Thyroid gland (tissue), 4 donors: ENCODE results near the gene ARHGAP18. TPM values are rescaled to one million over a fixed set of nuclear protein-coding genes. Genes with fewer than 3 reads are reported as not detected.
A peak's percentile ranks its signal among the peaks of the same experiment; 100 is the strongest.

Experiments used
- DNase-seq, 2 donors: peaks; one replicate each; pipeline ENCODE4 v3.0.0-alpha.2; 2019
- H3K27ac ChIP-seq, 3 donors: fragments of 200-600 bp; sonication (generic); 1 replicate in 2 of 3; 2 replicates in 1 of 3; pipeline ENCODE4 v1.5.1; 2016 to 2019; ENCODE audit warnings: mild to moderate bottlenecking in 1 of 3, moderate library complexity in 1 of 3
- H3K27me3 ChIP-seq: fragments of 200-600 bp; sonication (generic); one replicate; pipeline ENCODE4 v1.5.1; 2019
- H3K36me3 ChIP-seq, 2 donors: fragments of 200-600 bp; sonication (generic); one replicate each; pipeline ENCODE4 v1.5.1; 2016 to 2019
- H3K4me1 ChIP-seq, 2 donors: fragments of 200-600 bp; sonication (generic); one replicate each; pipeline ENCODE4 v1.5.1; 2017 to 2019
- H3K4me3 ChIP-seq, 3 donors: fragments of 200-600 bp; sonication (generic); replicated peaks in 1 of 3; 1 replicate in 2 of 3; 2 replicates in 1 of 3; pipeline ENCODE4 v1.5.1; 2016; ENCODE audit warnings: mild to moderate bottlenecking in 1 of 3
- H3K9me3 ChIP-seq: fragments of 200-600 bp; sonication (generic); one replicate; pipeline ENCODE4 v1.5.1; 2017
- POLR2A ChIP-seq, 2 donors: fragments of 450-650 bp; IDR thresholded peaks; one replicate each; pipeline ENCODE4 v1.6.1; 2017; ENCODE audit warnings: antibody characterized with exemption in 2 of 2, mild to moderate bottlenecking in 2 of 2, moderate library complexity in 1 of 2
- WGBS, 2 donors: methylation state at CpG; one replicate each; pipeline ENCODE4 v1.1.5; 2017; 5-methylcytosine and 5-hydroxymethylcytosine counted together
- intact Hi-C: fragments of 100-400 bp; cut with DNase I; formaldehyde crosslinking; loops from one replicate; pipeline ENCODE4 v1.15.1; 2023
- total RNA-seq, 4 donors: library from RNA; depleted of rRNA; stranded (reverse); fragments of >200 nt; gene quantifications; one replicate each; pipeline ENCODE4 v1.2.3, GENCODE V29; 2016
- TF ChIP-seq, protein P1 (sequence below), 6 experiments: fragments of 200-600 bp in 3 of 6; fragments of 450-650 bp in 3 of 6; sonication (generic) in 3 of 6; IDR thresholded peaks; one replicate each; pipeline ENCODE4 v1.5.1; 2016 to 2019; ENCODE audit warnings: antibody characterized with exemption in 6 of 6, mild to moderate bottlenecking in 2 of 6, inconsistent platforms in 1 of 6, moderate library complexity in 1 of 6

ARHGAP18 gene
- total RNA-seq, 4 donors from 2014 or later: 26.5 to 31.6 (median 28.3) TPM

DNA sequence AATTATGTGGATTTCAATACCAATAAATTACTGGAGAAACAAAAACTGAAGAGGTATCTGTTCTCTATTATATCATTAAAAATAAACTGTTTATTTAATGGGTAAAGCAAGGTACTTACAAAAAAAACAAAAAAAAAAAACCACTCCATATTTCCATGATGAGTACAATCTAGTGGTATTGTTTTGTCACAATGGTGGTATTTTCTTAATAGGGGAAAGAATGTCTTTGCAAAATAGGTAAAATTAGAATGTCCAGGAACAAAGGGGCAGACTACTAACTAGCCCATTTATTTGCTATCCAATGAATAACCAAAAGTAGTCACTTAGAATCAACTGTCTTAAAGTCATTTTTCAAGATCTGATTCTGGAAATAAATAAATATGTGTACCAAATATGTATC is 92.0 kb downstream of the ARHGAP18 start:
- Histone ChIP-seq H3K27ac (peak overlapping the region in 2 of 3 donors; percentile 11 to 32), H3K36me3 (no peaks in the 10 kb centered on the region), H3K27me3 (no peaks in the 10 kb centered on the region), H3K9me3 (no peaks in the 10 kb centered on the region), H3K4me3 (no peak overlapping the region), H3K4me1 (peaks cover 9 to 12% of the 10 kb centered on the region in 2 donors)
- DNase-seq: no peak
- TF ChIP-seq, protein P1, sequence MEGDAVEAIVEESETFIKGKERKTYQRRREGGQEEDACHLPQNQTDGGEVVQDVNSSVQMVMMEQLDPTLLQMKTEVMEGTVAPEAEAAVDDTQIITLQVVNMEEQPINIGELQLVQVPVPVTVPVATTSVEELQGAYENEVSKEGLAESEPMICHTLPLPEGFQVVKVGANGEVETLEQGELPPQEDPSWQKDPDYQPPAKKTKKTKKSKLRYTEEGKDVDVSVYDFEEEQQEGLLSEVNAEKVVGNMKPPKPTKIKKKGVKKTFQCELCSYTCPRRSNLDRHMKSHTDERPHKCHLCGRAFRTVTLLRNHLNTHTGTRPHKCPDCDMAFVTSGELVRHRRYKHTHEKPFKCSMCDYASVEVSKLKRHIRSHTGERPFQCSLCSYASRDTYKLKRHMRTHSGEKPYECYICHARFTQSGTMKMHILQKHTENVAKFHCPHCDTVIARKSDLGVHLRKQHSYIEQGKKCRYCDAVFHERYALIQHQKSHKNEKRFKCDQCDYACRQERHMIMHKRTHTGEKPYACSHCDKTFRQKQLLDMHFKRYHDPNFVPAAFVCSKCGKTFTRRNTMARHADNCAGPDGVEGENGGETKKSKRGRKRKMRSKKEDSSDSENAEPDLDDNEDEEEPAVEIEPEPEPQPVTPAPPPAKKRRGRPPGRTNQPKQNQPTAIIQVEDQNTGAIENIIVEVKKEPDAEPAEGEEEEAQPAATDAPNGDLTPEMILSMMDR (IDR thresholded peaks at IDR 0.05): no peak
- TF ChIP-seq POLR2A (IDR thresholded peaks at IDR 0.05): no peak
- intact Hi-C loops: no loop called here

DNA sequence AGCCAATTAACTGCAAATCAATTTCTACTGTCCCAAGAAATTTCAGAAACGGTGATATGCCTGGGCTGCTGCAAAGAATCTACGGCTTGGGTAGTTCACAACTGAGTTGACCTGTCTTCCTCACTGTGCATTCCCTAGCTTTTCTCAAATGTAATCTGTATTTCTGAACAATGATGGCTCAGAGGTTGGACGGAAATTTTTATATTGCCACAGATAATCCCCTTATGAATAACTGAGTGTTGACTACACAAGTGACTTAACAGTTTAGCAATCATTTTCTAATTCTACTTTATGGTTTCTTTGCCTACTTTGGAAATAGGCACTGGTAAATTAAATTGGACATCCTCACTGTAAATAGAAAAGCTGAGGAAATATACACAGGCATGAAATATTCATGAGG is 94.5 kb downstream of the ARHGAP18 start:
- WGBS, 2 donors: 80 to 83% methylated on average over 3 of the region's 3 CpGs
- no peak for TF ChIP-seq POLR2A (IDR thresholded peaks at IDR 0.05)
- TF ChIP-seq, protein P1 (IDR thresholded peaks at IDR 0.05): no peak
- Histone ChIP-seq H3K27ac (no peak overlapping the region), H3K4me1 (peaks cover 9 to 12% of the 10 kb centered on the region in 2 donors), H3K27me3 (no peaks in the 10 kb centered on the region), H3K36me3 (no peaks in the 10 kb centered on the region), H3K4me3 (no peak overlapping the region), H3K9me3 (no peaks in the 10 kb centered on the region)
- intact Hi-C loops: no loop called here
- no peak for DNase-seq

DNA sequence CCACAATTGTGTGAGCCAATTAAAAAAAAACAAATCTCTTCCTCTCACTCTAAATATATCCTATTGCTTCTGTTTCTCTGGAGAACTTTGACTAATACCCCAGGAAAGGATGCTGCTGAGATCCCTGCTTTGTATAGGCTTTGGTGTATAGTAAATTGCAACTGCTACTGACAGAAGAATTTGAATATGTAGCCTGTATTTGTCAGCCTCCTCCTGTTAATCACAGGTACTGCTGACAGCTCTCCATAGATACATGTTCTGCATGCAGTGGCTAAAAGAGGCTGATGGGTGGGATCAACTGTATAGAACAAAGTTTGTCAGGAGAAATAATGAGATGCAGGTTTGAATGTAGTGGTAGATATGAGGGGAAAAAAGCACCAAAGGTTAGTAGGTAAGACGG is 95.0 kb downstream of the ARHGAP18 start:
- Histone ChIP-seq H3K4me3 (no peak overlapping the region), H3K4me1 (peaks cover 9 to 12% of the 10 kb centered on the region in 2 donors), H3K27ac (no peak overlapping the region), H3K9me3 (no peaks in the 10 kb centered on the region), H3K36me3 (no peaks in the 10 kb centered on the region), H3K27me3 (no peaks in the 10 kb centered on the region)
- TF ChIP-seq, protein P1 (IDR thresholded peaks at IDR 0.05): no peak
- no peak for TF ChIP-seq POLR2A (IDR thresholded peaks at IDR 0.05)
- WGBS, 2 donors: 97 to 100% methylated on average over 1 of the region's 1 CpG
- intact Hi-C loops: no loop called here
- no peak for DNase-seq

DNA sequence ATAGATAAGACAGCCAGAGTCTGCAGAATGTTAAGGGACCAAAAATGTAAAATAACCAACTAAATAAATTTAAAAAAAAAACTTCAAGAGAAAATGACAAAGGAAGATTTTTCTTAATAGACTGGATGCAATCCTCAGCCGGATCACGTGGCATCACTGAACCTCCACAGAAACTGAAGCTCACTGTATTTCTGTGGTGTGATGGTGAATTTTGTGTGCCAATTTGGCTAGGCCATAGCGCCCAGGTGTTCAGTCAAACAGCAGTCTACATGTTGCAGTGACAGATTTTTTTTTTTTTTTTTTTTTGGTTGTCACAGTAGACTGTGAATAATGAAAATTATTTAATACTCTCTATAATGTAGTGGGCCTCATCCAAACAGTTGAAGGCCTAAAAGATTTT is 95.5 kb downstream of the ARHGAP18 start:
- DNase-seq: no peak

DNA sequence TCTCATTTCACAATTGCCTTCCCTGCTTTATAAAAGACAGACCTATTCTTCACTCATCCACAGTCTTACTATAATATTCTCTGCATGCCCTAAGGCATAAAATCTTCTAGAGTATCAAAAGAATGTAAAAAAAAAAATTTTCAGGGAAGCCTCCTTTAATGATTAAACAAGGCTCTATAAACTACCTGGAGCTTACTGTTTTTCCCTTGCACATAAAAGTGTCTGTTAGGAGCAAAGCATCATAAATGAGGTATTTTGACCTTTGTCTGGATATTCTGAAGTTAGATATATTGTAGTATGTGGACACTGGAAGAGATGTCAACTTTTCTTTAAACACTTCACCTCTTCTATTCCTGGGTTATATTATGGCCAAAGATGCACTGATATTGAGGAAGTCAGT is 97.5 kb downstream of the ARHGAP18 start:
- H3K27ac ChIP-seq: no peak overlapping the region
- H3K4me3 ChIP-seq: no peak overlapping the region
- H3K36me3 ChIP-seq: no peaks in the 10 kb centered on the region
- H3K4me1 ChIP-seq: peaks cover 15% of the 10 kb centered on the region in 2 donors
- intact Hi-C loops: no loop called here
- no peaks in the 10 kb centered on the region for H3K9me3 ChIP-seq
- TF ChIP-seq POLR2A (IDR thresholded peaks at IDR 0.05): no peak
- TF ChIP-seq, protein P1 (IDR thresholded peaks at IDR 0.05): no peak
- no peaks in the 10 kb centered on the region for H3K27me3 ChIP-seq
- no peak for DNase-seq

More for the DNA sequence above, 95.5 kb downstream of the ARHGAP18 start:
- Histone ChIP-seq H3K27me3 (no peaks in the 10 kb centered on the region), H3K4me3 (no peak overlapping the region), H3K36me3 (no peaks in the 10 kb centered on the region), H3K27ac (no peak overlapping the region), H3K9me3 (no peaks in the 10 kb centered on the region), H3K4me1 (peaks cover 12% of the 10 kb centered on the region in 2 donors)
- WGBS, 2 donors: 90 to 94% methylated on average over 3 of the region's 3 CpGs
- intact Hi-C loops: no loop called here
- TF ChIP-seq, protein P1 (IDR thresholded peaks at IDR 0.05): no peak
- no peak for TF ChIP-seq POLR2A (IDR thresholded peaks at IDR 0.05)
